ENCODE results near the gene FASTKD3.

GRCh38 chr5:7852988-7853387 lies 15.8 kb downstream of the FASTKD3 start:
- TF ChIP-seq EZH2 (IDR thresholded peaks at IDR 0.05; ENCODE audit: low read length, missing control alignments), result no peak
- TF ChIP-seq, protein P1, sequence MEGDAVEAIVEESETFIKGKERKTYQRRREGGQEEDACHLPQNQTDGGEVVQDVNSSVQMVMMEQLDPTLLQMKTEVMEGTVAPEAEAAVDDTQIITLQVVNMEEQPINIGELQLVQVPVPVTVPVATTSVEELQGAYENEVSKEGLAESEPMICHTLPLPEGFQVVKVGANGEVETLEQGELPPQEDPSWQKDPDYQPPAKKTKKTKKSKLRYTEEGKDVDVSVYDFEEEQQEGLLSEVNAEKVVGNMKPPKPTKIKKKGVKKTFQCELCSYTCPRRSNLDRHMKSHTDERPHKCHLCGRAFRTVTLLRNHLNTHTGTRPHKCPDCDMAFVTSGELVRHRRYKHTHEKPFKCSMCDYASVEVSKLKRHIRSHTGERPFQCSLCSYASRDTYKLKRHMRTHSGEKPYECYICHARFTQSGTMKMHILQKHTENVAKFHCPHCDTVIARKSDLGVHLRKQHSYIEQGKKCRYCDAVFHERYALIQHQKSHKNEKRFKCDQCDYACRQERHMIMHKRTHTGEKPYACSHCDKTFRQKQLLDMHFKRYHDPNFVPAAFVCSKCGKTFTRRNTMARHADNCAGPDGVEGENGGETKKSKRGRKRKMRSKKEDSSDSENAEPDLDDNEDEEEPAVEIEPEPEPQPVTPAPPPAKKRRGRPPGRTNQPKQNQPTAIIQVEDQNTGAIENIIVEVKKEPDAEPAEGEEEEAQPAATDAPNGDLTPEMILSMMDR (conservative IDR thresholded peaks at IDR 0.05 in 1 of 2, IDR thresholded peaks at IDR 0.05 in 1 of 2; ENCODE audit: low read depth in 1 of 2, low read length in 2 of 2), result no peak

Measured in fibroblast of lung (primary cell).